SK-N-SH (cell line): ENCODE data around the gene BLVRA. TPM values are rescaled to one million over a fixed set of nuclear protein-coding genes. Genes with fewer than 3 reads are reported as not detected.
"Not testable (repeated sequence)": the region's sequence is repeated elsewhere in the genome, so short reads cannot be mapped to it uniquely, and the experiment has no call there.

Experiments
- CTCF ChIA-PET: fragments of 300-600, 350-600 bp; formaldehyde crosslinking; extraction: SDS; loops from one replicate; lab custom pipeline; 2021; lab: Yijun Ruan, JAX
- POLR2A ChIA-PET: fragments of 350-600 bp; sonication (Branson Sonifier 250); formaldehyde crosslinking; extraction: SDS; loops from one replicate; lab custom pipeline; 2020; ENCODE audit warnings: antibody characterized with exemption, inconsistent platforms; lab: Yijun Ruan, JAX
- DNase-seq: peaks from one replicate; pipeline ENCODE4 v3.0.0; 2012
- H2AFZ ChIP-seq: fragments of 200-600 bp; sonication (generic); 2 replicates; pipeline ENCODE4 v1.8.1; 2016; ENCODE audit warnings: antibody characterized with exemption, mild to moderate bottlenecking, low read depth
- H3F3A ChIP-seq: fragments of 200-600 bp; sonication (generic); replicated peaks from 2 replicates; pipeline ENCODE3; 2016; ENCODE audit warnings: antibody characterized with exemption, mild to moderate bottlenecking; ENCODE audit not compliant: insufficient read depth
- H3K27ac ChIP-seq, 2 experiments: fragments of 200-500 bp in 1 of 2; fragments of 200-600 bp in 1 of 2; sonication (Bioruptor generic) in 1 of 2; sonication (generic), shearing (Covaris generic) in 1 of 2; 2 replicates each; pipeline versions ENCODE4 v1.5.1 to v1.6.1; 2014 to 2016; ENCODE audit warnings: low read depth in 2 of 2, inconsistent platforms in 1 of 2, low read length in 1 of 2, mild to moderate bottlenecking in 1 of 2, mixed read lengths in 1 of 2
- H3K27me3 ChIP-seq: fragments of 200-600 bp; sonication (generic), shearing (Covaris generic); 2 replicates; pipeline ENCODE4 v1.6.1; 2016; ENCODE audit warnings: mixed run types; ENCODE audit not compliant: insufficient read depth
- H3K36me3 ChIP-seq, 2 experiments: fragments of 200-500 bp in 1 of 2; fragments of 200-600 bp in 1 of 2; sonication (Bioruptor generic) in 1 of 2; sonication (generic) in 1 of 2; replicated peaks in 1 of 2; 2 replicates each; pipeline versions ENCODE3 to v1.5.1; 2014 to 2016; ENCODE audit warnings: low read length in 1 of 2, mild to moderate bottlenecking in 1 of 2; ENCODE audit not compliant: insufficient read depth in 2 of 2, control insufficient read depth in 1 of 2
- H3K4me1 ChIP-seq, 2 experiments: fragments of 200-500 bp in 1 of 2; fragments of 200-600 bp in 1 of 2; sonication (Bioruptor generic) in 1 of 2; sonication (generic), shearing (Covaris generic) in 1 of 2; 2 replicates each; pipeline versions ENCODE4 v1.5.1 to v1.6.1; 2014 to 2016; ENCODE audit warnings: low read depth in 1 of 2, low read length in 1 of 2, mixed run types in 1 of 2; ENCODE audit not compliant: insufficient read depth in 2 of 2, control insufficient read depth in 1 of 2
- H3K4me2 ChIP-seq: fragments of 200-600 bp; sonication (generic), shearing (Covaris generic); 2 replicates; pipeline ENCODE4 v1.6.1; 2017; ENCODE audit warnings: mixed run types
- H3K4me3 ChIP-seq, 2 experiments: fragments of 200-500 bp in 1 of 2; fragments of 200-600 bp in 1 of 2; sonication (Bioruptor generic) in 1 of 2; sonication (generic), shearing (Covaris generic) in 1 of 2; 2 replicates each; pipeline versions ENCODE4 v1.5.1 to v1.8.1; 2014 to 2016; ENCODE audit warnings: low read depth in 2 of 2, inconsistent platforms in 1 of 2, low read length in 1 of 2, mild to moderate bottlenecking in 1 of 2, mixed read lengths in 1 of 2, moderate library complexity in 1 of 2
- H3K79me2 ChIP-seq: fragments of 200-600 bp; sonication (generic); 2 replicates; pipeline ENCODE4 v1.8.1; 2017; ENCODE audit warnings: mild to moderate bottlenecking; ENCODE audit not compliant: insufficient read depth
- H3K9ac ChIP-seq: fragments of 200-600 bp; sonication (generic); 2 replicates; pipeline ENCODE4 v1.6.1; 2017; ENCODE audit warnings: mixed run types
- H3K9me2 ChIP-seq: fragments of 200-600 bp; sonication (generic); 2 replicates; pipeline ENCODE4 v1.6.1; 2017; ENCODE audit warnings: mixed run types
- H3K9me3 ChIP-seq: fragments of 200-600 bp; sonication (generic); 2 replicates; pipeline ENCODE4 v1.6.1; 2017; ENCODE audit warnings: mixed run types, mild to moderate bottlenecking, moderate library complexity
- H4K20me1 ChIP-seq: fragments of 200-600 bp; sonication (generic); 2 replicates; pipeline ENCODE4 v1.6.1; 2017; ENCODE audit warnings: mild to moderate bottlenecking, mixed run types; ENCODE audit not compliant: insufficient read depth
- CTCF ChIP-seq: fragments of 200-600 bp; sonication (generic); IDR thresholded peaks from 2 replicates; pipeline ENCODE4 v1.6.1; 2017; ENCODE audit warnings: antibody characterized with exemption, mild to moderate bottlenecking, moderate library complexity
- EP300 ChIP-seq, 2 experiments: IDR thresholded peaks; 2 replicates each; pipeline versions ENCODE4 v1.4.0 to v1.6.1; 2012; ENCODE audit warnings: borderline replicate concordance in 1 of 2, low read depth in 1 of 2, low read length in 1 of 2
- FOSL2 ChIP-seq: IDR thresholded peaks from 2 replicates; pipeline ENCODE4 v1.4.0; 2012; ENCODE audit warnings: low read depth, mild to moderate bottlenecking, moderate library complexity, borderline replicate concordance
- FOXJ3 ChIP-seq: sonication (generic); formaldehyde crosslinking; IDR thresholded peaks from 2 replicates; pipeline ENCODE4 v1.5.1; 2020; ENCODE audit warnings: mild to moderate bottlenecking, missing genetic modification reagents
- FOXM1 ChIP-seq: IDR thresholded peaks from 2 replicates; pipeline ENCODE4 v1.4.0; 2012; ENCODE audit warnings: low read depth, mild to moderate bottlenecking
- GABPA ChIP-seq: IDR thresholded peaks from 2 replicates; pipeline ENCODE4 v1.4.0; 2012; ENCODE audit warnings: low read depth, mild to moderate bottlenecking
- GATA2 ChIP-seq: sonication (generic); formaldehyde crosslinking; IDR thresholded peaks from 2 replicates; pipeline ENCODE4 v1.5.0; 2020; ENCODE audit warnings: mild to moderate bottlenecking, missing genetic modification reagents
- IRF3 ChIP-seq: fragments of 150-350 bp; IDR thresholded peaks from 2 replicates; pipeline ENCODE4 v1.6.1; 2016; ENCODE audit warnings: mild to moderate bottlenecking, low read depth, low read length
- NRF1 ChIP-seq: IDR thresholded peaks from 2 replicates; pipeline ENCODE4 v1.6.1; 2012; ENCODE audit warnings: low read depth, mild to moderate bottlenecking, low read length
- RCOR1 ChIP-seq: fragments of 150-350 bp; IDR thresholded peaks from 2 replicates; pipeline ENCODE4 v1.6.1; 2017; ENCODE audit warnings: antibody characterized with exemption, low read length
- RFX5 ChIP-seq: IDR thresholded peaks from 2 replicates; pipeline ENCODE4 v1.6.1; 2012; ENCODE audit warnings: mild to moderate bottlenecking, improper control_type of control experiment, low read length
- RXRA ChIP-seq: IDR thresholded peaks from 2 replicates; pipeline ENCODE4 v1.4.0; 2012; ENCODE audit warnings: low read depth, mild to moderate bottlenecking, borderline replicate concordance
- TAF1 ChIP-seq: IDR thresholded peaks from 2 replicates; pipeline ENCODE4 v1.6.1; 2012; ENCODE audit warnings: low read depth, mild to moderate bottlenecking, low read length, moderate library complexity, borderline replicate concordance
- TEAD4 ChIP-seq: IDR thresholded peaks from 2 replicates; pipeline ENCODE4 v1.4.0; 2012; ENCODE audit warnings: mild to moderate bottlenecking, borderline replicate concordance; ENCODE audit not compliant: insufficient read depth
- YY1 ChIP-seq: IDR thresholded peaks from 2 replicates; pipeline ENCODE4 v1.4.0; 2012; ENCODE audit warnings: low read depth, mild to moderate bottlenecking
- WGBS: methylation state at CpG from one replicate; pipeline ENCODE4 v1.1.6; 2017; ENCODE audit warnings: low lambda C conversion rate; 5-methylcytosine and 5-hydroxymethylcytosine counted together
- polyA plus RNA-seq, 3 experiments: library from polyadenylated mRNA; depleted of rRNA; stranded (reverse); fragments of >200 nt; gene quantifications; 2 replicates each; pipeline ENCODE4 v1.2.3, GENCODE V29; 2012

Gene BLVRA
- polyA plus RNA-seq, 1 of the 3 experiments (the other 2 are of a cell fraction), result 123 TPM

- H3K27me3 ChIP-seq, POLR2A ChIA-PET, H3F3A ChIP-seq, H3K9me3 ChIP-seq, H4K20me1 ChIP-seq, H3K27ac ChIP-seq, H3K4me3 ChIP-seq, H3K79me2 ChIP-seq, H3K4me1 ChIP-seq, H2AFZ ChIP-seq, H3K4me2 ChIP-seq, H3K9ac ChIP-seq, DNase-seq, CTCF ChIA-PET, H3K9me2 ChIP-seq: not testable (repeated sequence)
- 91% methylated on average over 2 of the region's 2 CpGs for WGBS
- peaks cover 12 to 25% of the 10 kb centered on the region in 2 experiments for H3K36me3 ChIP-seq
Measured at GRCh38 chr7:43775255-43775654, 16.8 kb downstream of the BLVRA start.

- CTCF ChIA-PET, H3K9ac ChIP-seq, DNase-seq, H3K4me2 ChIP-seq, H3K27me3 ChIP-seq, H3K27ac ChIP-seq, H4K20me1 ChIP-seq, H3K36me3 ChIP-seq, POLR2A ChIA-PET, H3K9me2 ChIP-seq, H3K4me3 ChIP-seq, H2AFZ ChIP-seq, H3K9me3 ChIP-seq: not testable (repeated sequence)
- Histone ChIP-seq H3K79me2 (peaks cover 12% of the 10 kb centered on the region), H3K4me1 (peaks cover 8 to 14% of the 10 kb centered on the region in 2 experiments), H3F3A (peaks cover 16% of the 10 kb centered on the region)
- 76% methylated on average over 17 of the region's 18 CpGs for WGBS
Measured at GRCh38 chr7:43778293-43779044, 20.0 kb downstream of the BLVRA start.

GRCh38 chr7:43779045-43779812, 20.7 kb downstream of the BLVRA start:
- Histone ChIP-seq H3K9ac (no peak overlapping the region), H3K36me3 (peaks cover 3 to 7% of the 10 kb centered on the region in 2 experiments)
- no peak for TF ChIP-seq EP300 (IDR thresholded peaks at IDR 0.05; ENCODE audit: borderline replicate concordance in 1 of 2, low read depth in 1 of 2, low read length in 1 of 2)
- TF ChIP-seq GABPA, result no peak
- no peak for TF ChIP-seq TEAD4
- TF ChIP-seq GATA2 (CRISPR knock-in tag), result no peak
- no peak for TF ChIP-seq FOXJ3
- TF ChIP-seq FOXM1, result no peak
- no peak for TF ChIP-seq RCOR1
- TF ChIP-seq IRF3, result no peak
- TF ChIP-seq TAF1, result no peak
- no peak for TF ChIP-seq YY1
- TF ChIP-seq FOSL2, result no peak
- no peak for TF ChIP-seq RXRA
- no peak for TF ChIP-seq CTCF
- no peak for TF ChIP-seq NRF1
- no peak for TF ChIP-seq RFX5
- TF ChIP-seq, all 33 proteins: peak for 0
- H3K4me2 ChIP-seq, result no peak overlapping the region
- ChIA-PET POLR2A (no interaction called here), CTCF (no interaction called here)
- no peaks in the 10 kb centered on the region for H3K9me2 ChIP-seq
- DNase-seq, result no peak
- no peak overlapping the region for H2AFZ ChIP-seq
- H3K27me3 ChIP-seq, result no peaks in the 10 kb centered on the region
- peaks cover 8 to 14% of the 10 kb centered on the region in 2 experiments for H3K4me1 ChIP-seq
- H4K20me1 ChIP-seq, result no peaks in the 10 kb centered on the region
- no peaks in the 10 kb centered on the region for H3K9me3 ChIP-seq
- WGBS, result 78% methylated on average over 14 of the region's 14 CpGs
- H3K4me3 ChIP-seq, result no peak overlapping the region
- peaks cover 16% of the 10 kb centered on the region for H3F3A ChIP-seq
- H3K79me2 ChIP-seq, result peaks cover 13% of the 10 kb centered on the region
- no peak overlapping the region for H3K27ac ChIP-seq
